Measurements from ENCODE around the gene PRG3.
"Not testable (repeated sequence)": the region's sequence is repeated elsewhere in the genome, so short reads cannot be mapped to it uniquely, and the experiment has no call there.

The PRG3 gene

GRCh38 chr11:57387289-57388030 is 6.5 kb upstream of the PRG3 start:
- DNase-seq (ENCODE audit: low spot score): no peak

- DNase-seq (ENCODE audit: low spot score): no peak
Measured at GRCh38 chr11:57386178-57386940, 5.4 kb upstream of the PRG3 start.

- peak; percentile 27 for DNase-seq (ENCODE audit: low spot score)
Measured at GRCh38 chr11:57379732-57380131, 1.2 kb downstream of the PRG3 start.

GRCh38 chr11:57378186-57378585 is 2.8 kb downstream of the PRG3 start:
- DNase-seq (ENCODE audit: low spot score): no peak

GRCh38 chr11:57377107-57377506 is 3.8 kb downstream of the PRG3 start:
- DNase-seq (ENCODE audit: low spot score): no peak

GRCh38 chr11:57376095-57377090 is 4.6 kb downstream of the PRG3 start:
- DNase-seq (ENCODE audit: low spot score): no peak

GRCh38 chr11:57375490-57375889 is 5.5 kb downstream of the PRG3 start:
- no peak for DNase-seq (ENCODE audit: low spot score)

- DNase-seq (ENCODE audit: low spot score): no peak
Measured at GRCh38 chr11:57374966-57375365, 6.0 kb downstream of the PRG3 start.

GRCh38 chr11:57373146-57373545 is 7.8 kb downstream of the PRG3 start:
- DNase-seq (ENCODE audit: low spot score): no peak

GRCh38 chr11:57370941-57371340 is 10.0 kb downstream of the PRG3 start:
- no peak for DNase-seq (ENCODE audit: low spot score)

GRCh38 chr11:57370251-57370650 is 10.7 kb downstream of the PRG3 start:
- no peak for DNase-seq (ENCODE audit: low spot score)

- DNase-seq (ENCODE audit: low spot score): no peak
Measured at GRCh38 chr11:57368845-57369232, 12.1 kb downstream of the PRG3 start.

- DNase-seq (ENCODE audit: low spot score): no peak
Measured at GRCh38 chr11:57368106-57368844, 12.7 kb downstream of the PRG3 start.

GRCh38 chr11:57364851-57365660 is 15.9 kb downstream of the PRG3 start:
- DNase-seq (ENCODE audit: low spot score): no peak

GRCh38 chr11:57363131-57364080 is 17.5 kb downstream of the PRG3 start:
- no peak for DNase-seq (ENCODE audit: low spot score)

GRCh38 chr11:57361926-57362325 is 19.0 kb downstream of the PRG3 start:
- DNase-seq (ENCODE audit: low spot score): no peak

GRCh38 chr11:57361420-57361819 is 19.5 kb downstream of the PRG3 start:
- DNase-seq (ENCODE audit: low spot score): not testable (repeated sequence)

- no peak for DNase-seq (ENCODE audit: low spot score)
Measured at GRCh38 chr11:57360991-57361390, 20.0 kb downstream of the PRG3 start.

- no peak for DNase-seq (ENCODE audit: low spot score)
Measured at GRCh38 chr11:57359896-57360690, 20.9 kb downstream of the PRG3 start.

Measured in HuH-7.5 (cell line).